Fibroblast of the aortic adventitia (primary cell): ENCODE measurements around the gene TSPYL6. TPM values are rescaled to one million over a fixed set of nuclear protein-coding genes. Genes with fewer than 3 reads are reported as not detected.

ENCODE experiments used
- DNase-seq: peaks from one replicate; pipeline ENCODE4 v3.0.0-alpha.2; 2010; ENCODE audit warnings: low read depth
- H3K4me3 ChIP-seq: 2 replicates; pipeline ENCODE4 v1.5.1; 2011; ENCODE audit warnings: low read depth, mild to moderate bottlenecking, control low read depth, low read length, moderate library complexity
- CTCF ChIP-seq: IDR thresholded peaks from 2 replicates; pipeline ENCODE4 v1.5.1; 2011; ENCODE audit warnings: mild to moderate bottlenecking, low read length, control low read depth, inconsistent platforms; ENCODE audit not compliant: insufficient read depth
- total RNA-seq: library from RNA; depleted of rRNA; stranded (reverse); fragments of >200 nt; gene quantifications from 2 replicates; pipeline ENCODE4 v1.2.3, GENCODE V29; 2012; ENCODE audit warnings: low replicate concordance

Gene TSPYL6
- total RNA-seq, 1 donor = not detected

- no peak overlapping the region for H3K4me3 ChIP-seq
- DNase-seq = peak; percentile 41
- no peak for TF ChIP-seq CTCF
Measured at GRCh38 chr2:54226260-54226659, 29.8 kb downstream of the TSPYL6 start.

- no peak for TF ChIP-seq CTCF
- H3K4me3 ChIP-seq = no peak overlapping the region
- DNase-seq = no peak
Measured at GRCh38 chr2:54224997-54225396, 31.0 kb downstream of the TSPYL6 start.

GRCh38 chr2:54213082-54213481 lies 42.9 kb downstream of the TSPYL6 start:
- no peak overlapping the region for H3K4me3 ChIP-seq
- TF ChIP-seq CTCF = no peak
- DNase-seq = no peak

- no peak for TF ChIP-seq CTCF
- H3K4me3 ChIP-seq = no peak overlapping the region
- peak; percentile 88 for DNase-seq
Measured at GRCh38 chr2:54212456-54212855, 43.6 kb downstream of the TSPYL6 start.

- H3K4me3 ChIP-seq = no peak overlapping the region
Measured at GRCh38 chr2:54209379-54209778, 46.6 kb downstream of the TSPYL6 start.

GRCh38 chr2:54208364-54209240 lies 47.4 kb downstream of the TSPYL6 start:
- DNase-seq = peak; percentile 76
- no peak overlapping the region for H3K4me3 ChIP-seq
- TF ChIP-seq CTCF = no peak

More at GRCh38 chr2:54209379-54209778, 46.6 kb downstream of the TSPYL6 start:
- TF ChIP-seq CTCF = no peak
- DNase-seq = peak; percentile 36

- no peak overlapping the region for H3K4me3 ChIP-seq
- TF ChIP-seq CTCF = no peak
- DNase-seq = peak; percentile 94
Measured at GRCh38 chr2:54207666-54208195, 48.3 kb downstream of the TSPYL6 start.
